ENCODE results near the gene NADSYN1.

Gene NADSYN1

DNA sequence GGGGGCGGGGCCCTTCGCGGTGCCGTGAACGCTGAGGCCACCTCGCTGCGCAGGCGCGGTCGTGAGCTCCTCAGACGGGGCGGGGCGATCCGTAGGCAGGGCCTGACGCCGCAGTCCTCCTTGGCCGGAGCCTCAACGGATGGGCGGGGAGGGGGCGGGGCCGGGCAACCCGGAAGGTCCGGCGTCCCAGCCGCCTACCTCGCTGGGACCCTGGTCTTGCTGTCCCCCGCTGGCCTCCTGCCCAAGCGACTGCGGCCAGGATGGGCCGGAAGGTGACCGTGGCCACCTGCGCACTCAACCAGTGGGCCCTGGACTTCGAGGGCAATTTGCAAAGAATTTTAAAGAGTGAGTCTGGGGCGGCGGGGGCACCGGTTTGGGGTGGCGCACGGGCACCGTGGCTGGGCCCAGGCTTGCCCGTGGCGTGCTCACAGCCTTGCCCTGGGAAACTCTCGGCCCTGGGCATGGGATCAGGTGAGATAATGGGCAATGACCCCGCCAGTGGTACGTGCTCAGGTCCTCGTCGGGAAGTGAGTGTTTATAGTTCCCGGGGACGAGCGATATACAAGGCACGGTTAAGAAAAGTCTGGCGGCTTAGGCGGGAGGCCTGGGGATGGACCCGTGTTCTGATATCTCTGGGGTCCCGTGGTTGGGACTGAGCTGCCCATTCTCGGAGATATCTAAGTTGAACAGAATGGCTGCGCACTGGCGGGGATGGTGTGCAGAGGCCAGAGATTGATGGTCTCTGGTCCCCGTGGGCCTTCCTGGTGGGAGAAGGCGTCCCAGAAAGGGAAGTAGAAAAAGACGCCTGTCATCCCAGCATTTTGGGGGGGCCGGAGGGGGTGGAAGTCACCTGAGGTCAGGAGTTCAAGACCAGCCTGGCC, at the start of gene NADSYN1:
Gene NADSYN1 (plus strand): TSS at position 167 of the 881 bp plus-strand sequence. CDS start 94 bp downstream, at position 261.
- peak within 1 kb of the TSS; percentile 87 for H3K4me3 ChIP-seq (ENCODE audit: low read depth, low read length)
- no peak for TF ChIP-seq CTCF (IDR thresholded peaks at IDR 0.05; ENCODE audit: insufficient read depth, low read depth, low read length, missing control alignments)
- peak; percentile 97 for DNase-seq (ENCODE audit: low read depth)

DNA sequence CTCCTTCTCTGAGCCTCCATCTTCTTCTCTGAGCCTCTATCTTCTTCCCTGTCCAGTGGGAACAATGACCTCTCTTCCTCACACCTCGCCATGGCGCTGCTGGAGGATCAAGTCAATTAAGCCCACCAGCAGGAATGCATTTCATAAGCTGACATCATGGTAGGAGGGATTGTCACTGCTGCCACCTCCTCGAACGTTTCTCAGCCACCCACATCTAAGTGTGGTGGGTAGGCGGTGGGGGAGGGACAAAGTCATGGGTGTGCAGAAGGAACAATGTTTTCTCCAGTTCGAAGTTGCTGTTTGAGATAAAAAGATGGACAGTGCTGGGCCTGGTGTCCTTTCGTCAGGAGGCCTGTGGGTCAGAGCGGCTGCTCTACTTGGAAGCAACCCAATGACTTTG, 48.8 kb upstream of the NADSYN1 start:
- no peak overlapping the region for H3K4me3 ChIP-seq (ENCODE audit: low read depth, low read length)
- no peak for TF ChIP-seq CTCF (IDR thresholded peaks at IDR 0.05; ENCODE audit: insufficient read depth, low read depth, low read length, missing control alignments)
- DNase-seq (ENCODE audit: low read depth), result no peak

GRCh38 chr11:71406681-71407080, 46.3 kb upstream of the NADSYN1 start:
- no peak for TF ChIP-seq CTCF (IDR thresholded peaks at IDR 0.05; ENCODE audit: insufficient read depth, low read depth, low read length, missing control alignments)
- H3K4me3 ChIP-seq (ENCODE audit: low read depth, low read length), result no peak overlapping the region
- DNase-seq (ENCODE audit: low read depth), result no peak

- no peak for DNase-seq (ENCODE audit: low read depth)
- H3K4me3 ChIP-seq (ENCODE audit: low read depth, low read length), result no peak overlapping the region
- no peak for TF ChIP-seq CTCF (IDR thresholded peaks at IDR 0.05; ENCODE audit: insufficient read depth, low read depth, low read length, missing control alignments)
These were observed 45.6 kb upstream of the NADSYN1 start for GRCh38 chr11:71407356-71407755.

- TF ChIP-seq CTCF (IDR thresholded peaks at IDR 0.05; ENCODE audit: insufficient read depth, low read depth, low read length, missing control alignments), result no peak
- DNase-seq (ENCODE audit: low read depth), result no peak
- H3K4me3 ChIP-seq (ENCODE audit: low read depth, low read length), result no peak overlapping the region
These were observed 44.2 kb upstream of the NADSYN1 start for GRCh38 chr11:71408826-71409225.

- no peak overlapping the region for H3K4me3 ChIP-seq (ENCODE audit: low read depth, low read length)
- TF ChIP-seq CTCF (IDR thresholded peaks at IDR 0.05; ENCODE audit: insufficient read depth, low read depth, low read length, missing control alignments), result no peak
- DNase-seq (ENCODE audit: low read depth), result no peak
These were observed 42.5 kb upstream of the NADSYN1 start for GRCh38 chr11:71410363-71410966.
